Thymus (tissue), 11 donors: Measurements from ENCODE around the gene CDKN2B-AS1. TPM values are rescaled to one million over a fixed set of nuclear protein-coding genes. Genes with fewer than 3 reads are reported as not detected.

Experiments
- DNase-seq, 9 donors: peaks; one replicate each; pipeline ENCODE4 v3.0.0-alpha.2; 2013; ENCODE audit warnings: low spot score in 9 of 9, low read depth in 6 of 9, missing footprints in 1 of 9
- H3K27ac ChIP-seq, 2 donors: one replicate each; pipeline ENCODE4 v1.5.1; 2013; ENCODE audit warnings: control low read depth in 1 of 2, low read depth in 1 of 2, low read length in 1 of 2, mild to moderate bottlenecking in 1 of 2, moderate library complexity in 1 of 2
- H3K27me3 ChIP-seq, 2 donors: one replicate each; pipeline ENCODE4 v1.5.1; 2013; ENCODE audit warnings: low read length in 1 of 2; ENCODE audit not compliant: control insufficient read depth in 2 of 2, insufficient read depth in 1 of 2
- H3K36me3 ChIP-seq, 2 donors: one replicate each; pipeline ENCODE4 v1.5.1; 2013; ENCODE audit warnings: low read length in 1 of 2, mild to moderate bottlenecking in 1 of 2, moderate library complexity in 1 of 2; ENCODE audit not compliant: control insufficient read depth in 2 of 2, insufficient read depth in 2 of 2
- H3K4me1 ChIP-seq, 2 donors: one replicate each; pipeline ENCODE4 v1.5.1; 2013; ENCODE audit warnings: low read length in 2 of 2; ENCODE audit not compliant: control insufficient read depth in 2 of 2, insufficient read depth in 2 of 2
- H3K4me3 ChIP-seq, 2 donors: one replicate each; pipeline ENCODE4 v1.5.1; 2013; ENCODE audit warnings: low read length in 2 of 2, control low read depth in 1 of 2, mild to moderate bottlenecking in 1 of 2
- H3K9me3 ChIP-seq, 2 donors: one replicate each; pipeline ENCODE4 v1.5.1; 2013; ENCODE audit warnings: low read length in 1 of 2, mild to moderate bottlenecking in 1 of 2; ENCODE audit not compliant: control insufficient read depth in 2 of 2, insufficient read depth in 1 of 2
- WGBS: extraction: QIAGEN DNeasy Blood & Tissue Kit; methylation state at CpG from one replicate; pipeline ENCODE4 v1.1.7; 2013; 5-methylcytosine and 5-hydroxymethylcytosine counted together
- polyA plus RNA-seq: library from polyadenylated mRNA; stranded (reverse); fragments of 200-250 nt; gene quantifications from one replicate; pipeline ENCODE4 v1.2.3, GENCODE V29; 2013
- total RNA-seq: library from RNA; stranded (reverse); fragments of 120-200 nt; gene quantifications from one replicate; pipeline ENCODE4 v1.2.4, GENCODE V29; 2013
- donor health status: healthy.

The CDKN2B-AS1 gene
- total and polyA plus RNA-seq, 2 donors: 0.61 to 1.2 TPM

- H3K4me1 ChIP-seq: no peaks in the 10 kb centered on the region
- 95% methylated on average over 4 of the region's 4 CpGs for WGBS
- no peak overlapping the region for H3K4me3 ChIP-seq
- H3K27me3 ChIP-seq: no peaks in the 10 kb centered on the region
- H3K36me3 ChIP-seq: no peaks in the 10 kb centered on the region
- DNase-seq: no peak
- no peaks in the 10 kb centered on the region for H3K9me3 ChIP-seq
- no peak overlapping the region for H3K27ac ChIP-seq
Observed at GRCh38 chr9:22103685-22104575, 109.3 kb downstream of the CDKN2B-AS1 start.

- H3K4me1 ChIP-seq: no peaks in the 10 kb centered on the region
- no peak overlapping the region for H3K27ac ChIP-seq
- no peak for DNase-seq
- no peak overlapping the region for H3K4me3 ChIP-seq
- H3K36me3 ChIP-seq: no peaks in the 10 kb centered on the region
- H3K9me3 ChIP-seq: no peaks in the 10 kb centered on the region
- H3K27me3 ChIP-seq: no peaks in the 10 kb centered on the region
- WGBS: 90% methylated on average over 4 of the region's 4 CpGs
Observed at GRCh38 chr9:22105005-22105722, 110.6 kb downstream of the CDKN2B-AS1 start.

- H3K27ac ChIP-seq: no peak overlapping the region
- DNase-seq: no peak
- 88% methylated on average over 6 of the region's 6 CpGs for WGBS
Observed at GRCh38 chr9:22107202-22108045, 112.8 kb downstream of the CDKN2B-AS1 start.

GRCh38 chr9:22108581-22109370, 114.2 kb downstream of the CDKN2B-AS1 start:
- H3K27ac ChIP-seq: no peak overlapping the region
- H3K4me3 ChIP-seq: no peak overlapping the region
- no peaks in the 10 kb centered on the region for H3K36me3 ChIP-seq
- DNase-seq: no peak
- WGBS: 84% methylated on average over 4 of the region's 4 CpGs
- H3K9me3 ChIP-seq: no peaks in the 10 kb centered on the region
- H3K27me3 ChIP-seq: no peaks in the 10 kb centered on the region
- no peaks in the 10 kb centered on the region for H3K4me1 ChIP-seq

More at GRCh38 chr9:22107202-22108045, 112.8 kb downstream of the CDKN2B-AS1 start:
- H3K9me3 ChIP-seq: no peaks in the 10 kb centered on the region
- no peaks in the 10 kb centered on the region for H3K27me3 ChIP-seq
- no peaks in the 10 kb centered on the region for H3K4me1 ChIP-seq
- no peaks in the 10 kb centered on the region for H3K36me3 ChIP-seq
- H3K4me3 ChIP-seq: no peak overlapping the region

- Histone ChIP-seq H3K9me3 (no peaks in the 10 kb centered on the region), H3K36me3 (no peaks in the 10 kb centered on the region), H3K27ac (no peak overlapping the region), H3K4me3 (no peak overlapping the region), H3K27me3 (no peaks in the 10 kb centered on the region), H3K4me1 (no peaks in the 10 kb centered on the region)
- no peak for DNase-seq
- 97% methylated on average over 2 of the region's 2 CpGs for WGBS
Observed at GRCh38 chr9:22111176-22111953, 116.8 kb downstream of the CDKN2B-AS1 start.

- no peaks in the 10 kb centered on the region for H3K9me3 ChIP-seq
- H3K27ac ChIP-seq: no peak overlapping the region
- no peak for DNase-seq
- H3K4me1 ChIP-seq: no peaks in the 10 kb centered on the region
- no peak overlapping the region for H3K4me3 ChIP-seq
- no peaks in the 10 kb centered on the region for H3K36me3 ChIP-seq
- no peaks in the 10 kb centered on the region for H3K27me3 ChIP-seq
Observed at GRCh38 chr9:22111954-22112247, 117.3 kb downstream of the CDKN2B-AS1 start.

GRCh38 chr9:22112870-22113821, 118.6 kb downstream of the CDKN2B-AS1 start:
- 91% methylated on average over 12 of the region's 12 CpGs for WGBS
- H3K27me3 ChIP-seq: peaks cover 0 to 3% of the 10 kb centered on the region in 2 donors

More at GRCh38 chr9:22112870-22113821, 118.6 kb downstream of the CDKN2B-AS1 start:
- no peak for DNase-seq
- H3K4me1 ChIP-seq: no peaks in the 10 kb centered on the region
- no peaks in the 10 kb centered on the region for H3K36me3 ChIP-seq
- no peaks in the 10 kb centered on the region for H3K9me3 ChIP-seq
- no peak overlapping the region for H3K27ac ChIP-seq
- H3K4me3 ChIP-seq: no peak overlapping the region
